Measurements from ENCODE around the gene OR10AD1.

OR10AD1 gene

DNA sequence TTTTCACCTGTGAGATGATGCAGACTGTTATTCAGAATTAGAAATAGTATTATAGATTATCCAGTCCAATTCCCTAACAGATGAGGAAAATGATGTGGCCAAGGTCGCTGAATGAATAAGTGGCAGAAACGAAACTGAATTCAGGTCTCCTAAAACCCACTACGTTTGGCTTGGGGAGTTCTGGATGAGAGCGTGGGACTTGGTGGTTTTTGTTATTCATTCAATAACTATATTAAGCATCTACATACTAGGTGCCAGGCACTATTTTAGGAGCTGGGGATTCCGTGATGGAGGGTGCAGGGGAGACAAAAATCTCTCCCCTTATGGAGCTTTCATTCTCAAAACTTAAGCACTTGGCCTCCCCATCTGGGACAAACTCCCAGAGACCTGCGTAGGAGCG is 20.5 kb downstream of the OR10AD1 start:
- no peaks in the 10 kb centered on the region for H3K9me3 ChIP-seq
- H3K27ac ChIP-seq, result no peak overlapping the region
- TF ChIP-seq Cebpa-rat (IDR thresholded peaks at IDR 0.05), result no peak
- no peaks in the 10 kb centered on the region for H3K36me3 ChIP-seq
- H3K4me2 ChIP-seq, result peak overlapping the region; percentile 92
- peak overlapping the region; percentile 84 for H3K4me3 ChIP-seq
- H3K27me3 ChIP-seq, result peaks cover 31% of the 10 kb centered on the region
- H4K20me1 ChIP-seq, result no peaks in the 10 kb centered on the region
- peaks cover 46% of the 10 kb centered on the region for H3K4me1 ChIP-seq
- H3K9ac ChIP-seq, result 0 out of 2 replicates have a peak overlapping the region, but pooled peaks have one; percentile 58

DNA sequence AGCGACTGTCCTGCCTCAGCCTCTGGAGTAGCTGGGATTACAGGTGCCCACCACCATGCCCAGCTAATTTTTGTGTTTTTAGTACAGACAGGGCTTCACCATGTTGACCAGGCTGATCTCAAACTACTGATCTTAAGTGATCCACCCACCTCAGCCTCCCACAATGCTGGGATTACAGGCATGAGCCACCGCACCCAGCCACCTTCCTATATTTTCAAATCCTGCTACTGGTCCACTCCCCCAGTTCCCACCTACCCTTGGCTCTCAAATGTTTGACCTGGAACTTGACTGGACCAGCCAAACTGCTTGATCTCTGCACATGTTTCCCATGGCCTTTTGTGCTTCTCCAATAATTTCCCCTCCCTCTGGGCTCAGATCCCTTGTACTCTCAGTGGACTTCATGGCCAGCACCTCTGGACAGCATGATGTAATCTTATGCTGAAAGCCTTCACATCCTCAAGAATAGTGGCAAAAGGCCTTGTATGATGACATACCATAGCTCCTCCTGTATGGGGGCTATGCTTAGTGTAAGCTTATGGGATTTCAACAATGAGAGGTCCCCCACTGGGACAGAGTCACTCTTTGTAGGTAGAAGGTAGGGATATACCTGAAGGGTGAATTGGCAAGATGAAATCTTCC is 22.1 kb downstream of the OR10AD1 start:
- Histone ChIP-seq H3K27me3 (peaks cover 30% of the 10 kb centered on the region), H4K20me1 (no peaks in the 10 kb centered on the region), H3K4me1 (peaks cover 45% of the 10 kb centered on the region), H3K27ac (no peak overlapping the region), H3K4me2 (no peak overlapping the region), H3K36me3 (no peaks in the 10 kb centered on the region), H3K9me3 (no peaks in the 10 kb centered on the region), H3K4me3 (no peak overlapping the region), H3K9ac (no peak overlapping the region)
- TF ChIP-seq Cebpa-rat (IDR thresholded peaks at IDR 0.05), result no peak

DNA sequence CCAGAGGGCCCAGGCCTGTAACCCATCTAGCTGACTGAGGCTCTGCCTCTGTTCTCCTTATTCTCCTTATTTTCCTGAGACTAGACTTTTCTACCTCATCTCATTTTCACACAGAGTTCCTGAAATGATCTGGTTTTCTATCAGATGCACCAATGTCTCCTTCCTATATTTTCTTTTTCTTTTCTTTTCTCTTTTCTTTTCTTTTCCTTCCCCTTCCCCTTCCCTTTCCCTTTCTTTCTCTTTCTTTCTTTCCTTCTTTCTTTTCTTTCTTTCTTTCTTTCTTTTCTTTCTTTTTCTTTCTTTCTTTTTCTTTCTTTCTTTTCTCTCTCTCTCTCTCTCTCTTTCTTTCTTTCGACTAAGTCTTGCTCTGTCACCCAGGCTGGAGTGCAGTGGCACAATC is 22.7 kb downstream of the OR10AD1 start:
- no peaks in the 10 kb centered on the region for H3K36me3 ChIP-seq
- no peak overlapping the region for H3K27ac ChIP-seq
- H3K9me3 ChIP-seq, result no peaks in the 10 kb centered on the region
- TF ChIP-seq Cebpa-rat (IDR thresholded peaks at IDR 0.05), result no peak
- no peaks in the 10 kb centered on the region for H4K20me1 ChIP-seq
- peaks cover 25% of the 10 kb centered on the region for H3K27me3 ChIP-seq
- no peak overlapping the region for H3K4me2 ChIP-seq
- H3K4me3 ChIP-seq, result no peak overlapping the region
- H3K4me1 ChIP-seq, result peaks cover 45% of the 10 kb centered on the region
- H3K9ac ChIP-seq, result no peak overlapping the region

DNA sequence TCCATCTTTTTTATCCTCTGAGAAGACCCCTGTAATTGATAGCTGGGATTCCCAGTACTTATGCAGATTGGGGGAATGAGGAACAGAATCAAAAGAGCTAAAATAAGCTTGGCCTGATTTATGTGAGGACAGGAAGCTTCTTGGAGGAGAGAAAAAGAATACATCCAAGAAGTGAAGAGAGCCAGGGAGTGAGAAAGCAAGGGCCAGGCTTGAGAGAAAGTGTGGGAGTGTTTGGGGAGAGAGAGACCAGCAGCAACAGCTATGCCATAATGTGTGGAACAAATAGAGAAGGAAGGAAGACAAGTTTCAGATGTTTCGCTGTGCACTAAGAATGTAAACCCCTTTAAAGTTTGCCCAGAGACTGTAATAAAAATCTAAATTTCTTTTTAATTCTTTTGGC is 23.6 kb downstream of the OR10AD1 start:
- Histone ChIP-seq H3K4me3 (no peak overlapping the region), H3K9ac (no peak overlapping the region), H3K27me3 (peaks cover 15% of the 10 kb centered on the region), H3K36me3 (no peaks in the 10 kb centered on the region), H3K4me2 (no peak overlapping the region), H3K9me3 (no peaks in the 10 kb centered on the region), H3K4me1 (peaks cover 37% of the 10 kb centered on the region), H3K27ac (no peak overlapping the region), H4K20me1 (no peaks in the 10 kb centered on the region)
- TF ChIP-seq Cebpa-rat (IDR thresholded peaks at IDR 0.05), result no peak

DNA sequence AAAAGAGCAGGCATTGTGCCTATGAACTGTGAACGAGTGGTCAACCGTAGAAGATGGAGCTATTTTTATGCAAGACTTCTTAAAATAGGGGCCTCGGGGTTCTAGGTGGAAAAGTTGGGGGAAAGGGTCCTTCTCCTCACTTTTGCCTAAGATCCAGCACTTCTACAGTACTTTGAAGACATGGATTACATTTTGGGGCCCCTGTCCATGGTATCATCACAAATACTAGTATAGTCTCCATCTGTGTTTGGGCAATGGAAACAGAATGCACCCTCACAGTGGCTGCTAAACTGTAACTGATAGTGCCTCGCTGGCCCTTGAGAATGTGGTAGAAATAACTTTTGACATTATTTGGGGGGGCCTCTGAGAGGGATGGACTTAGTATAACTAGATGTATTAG is 25.1 kb downstream of the OR10AD1 start:
- peaks cover 32% of the 10 kb centered on the region for H3K4me1 ChIP-seq
- H3K27ac ChIP-seq, result no peak overlapping the region
- H3K27me3 ChIP-seq, result peaks cover under 1% of the 10 kb centered on the region; the same call in 1 of the 2 replicates
- no peaks in the 10 kb centered on the region for H3K36me3 ChIP-seq
- H3K4me3 ChIP-seq, result no peak overlapping the region
- no peak for TF ChIP-seq Cebpa-rat (IDR thresholded peaks at IDR 0.05)
- H3K9ac ChIP-seq, result no peak overlapping the region
- no peaks in the 10 kb centered on the region for H4K20me1 ChIP-seq
- H3K9me3 ChIP-seq, result no peaks in the 10 kb centered on the region
- H3K4me2 ChIP-seq, result peak overlapping the region; percentile 48

DNA sequence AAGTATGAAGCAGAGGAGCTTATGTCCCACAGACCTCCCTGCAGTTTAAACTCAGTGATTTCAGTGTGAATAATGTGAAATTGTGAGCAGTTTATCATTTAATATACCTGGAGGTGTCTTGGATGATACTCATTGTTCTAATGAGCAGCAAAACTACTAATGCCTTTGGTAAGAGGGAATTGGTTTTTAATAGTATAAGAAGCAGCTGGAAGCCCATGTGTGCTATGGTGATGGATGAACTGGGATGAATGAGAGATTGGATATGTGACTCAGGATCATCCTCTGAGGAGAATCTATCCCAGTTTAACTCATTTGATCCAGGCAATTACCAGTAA is 26.7 kb downstream of the OR10AD1 start:
- H3K27me3 ChIP-seq, result no peaks in the 10 kb centered on the region
- H3K9ac ChIP-seq, result no peak overlapping the region
- no peak for TF ChIP-seq Cebpa-rat (IDR thresholded peaks at IDR 0.05)
- H3K9me3 ChIP-seq, result no peaks in the 10 kb centered on the region
- H3K4me2 ChIP-seq, result no peak overlapping the region
- H3K4me3 ChIP-seq, result no peak overlapping the region
- H3K27ac ChIP-seq, result no peak overlapping the region
- H3K4me1 ChIP-seq, result peaks cover 24% of the 10 kb centered on the region
- H4K20me1 ChIP-seq, result no peaks in the 10 kb centered on the region
- H3K36me3 ChIP-seq, result no peaks in the 10 kb centered on the region

DNA sequence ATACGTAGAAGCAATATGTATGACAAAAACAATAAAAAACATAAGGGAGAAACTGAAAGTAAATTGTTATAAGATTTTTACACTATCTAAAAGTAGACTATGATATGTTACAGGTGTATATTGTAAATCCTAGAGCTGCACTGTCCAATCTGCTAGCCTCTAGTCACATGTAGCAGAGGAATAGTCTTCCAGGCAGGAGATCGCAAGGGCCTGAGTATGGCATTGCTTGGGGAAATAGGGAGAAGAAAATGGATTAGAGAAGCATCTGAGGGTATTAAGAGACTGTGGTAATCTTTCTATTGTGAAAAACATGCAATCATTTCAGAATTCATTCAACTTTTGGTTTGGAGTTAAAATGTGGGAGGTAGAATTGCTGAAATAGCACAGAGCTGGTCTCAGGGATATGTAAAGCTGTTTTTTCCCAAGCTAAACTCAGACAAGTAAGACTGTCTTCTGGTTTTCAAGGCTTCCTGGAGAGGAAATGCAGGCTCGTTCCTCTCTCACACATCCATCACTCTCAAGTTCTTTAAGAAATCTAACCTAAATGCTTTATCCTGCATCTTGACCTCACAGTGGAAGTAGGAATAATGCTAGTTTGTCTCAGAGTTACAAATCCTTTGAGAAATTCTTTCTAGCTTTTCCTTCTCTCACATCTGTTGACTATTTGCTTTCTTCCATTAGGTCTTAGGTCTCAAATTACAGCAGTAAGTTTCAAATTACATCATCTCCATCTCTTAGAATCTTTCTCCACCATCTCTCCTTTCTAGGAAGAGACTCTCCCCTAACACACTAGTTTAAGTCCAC is 27.3 kb downstream of the OR10AD1 start:
- H3K27ac ChIP-seq, result no peak overlapping the region
- H3K4me3 ChIP-seq, result no peak overlapping the region
- H3K9me3 ChIP-seq, result no peaks in the 10 kb centered on the region
- no peaks in the 10 kb centered on the region for H3K27me3 ChIP-seq
- TF ChIP-seq Cebpa-rat (IDR thresholded peaks at IDR 0.05), result no peak
- peaks cover 24% of the 10 kb centered on the region for H3K4me1 ChIP-seq
- no peak overlapping the region for H3K4me2 ChIP-seq
- H3K9ac ChIP-seq, result no peak overlapping the region
- no peaks in the 10 kb centered on the region for H4K20me1 ChIP-seq
- H3K36me3 ChIP-seq, result no peaks in the 10 kb centered on the region

DNA sequence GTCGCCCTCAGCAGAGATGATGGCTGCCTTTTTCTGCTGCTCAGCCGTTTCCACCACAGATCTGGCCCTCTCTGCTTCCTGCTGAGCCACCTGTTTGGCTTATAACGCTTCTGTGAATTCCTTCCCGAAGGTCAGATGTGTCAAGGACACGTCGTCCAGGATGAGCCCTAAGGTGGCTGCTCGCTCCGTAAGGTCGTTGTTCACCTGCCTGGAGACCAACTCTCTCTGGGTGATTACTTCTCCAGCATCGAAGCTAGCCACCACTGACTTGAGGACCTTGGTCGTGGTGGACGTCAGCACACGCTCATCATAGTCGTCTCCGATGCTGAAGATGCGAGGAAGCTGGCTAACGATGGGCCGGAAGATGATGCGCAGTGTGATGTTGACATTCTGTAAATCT is 34.1 kb downstream of the OR10AD1 start:
- Histone ChIP-seq H3K4me1 (no peaks in the 10 kb centered on the region), H3K9ac (no peak overlapping the region), H3K4me2 (no peak overlapping the region), H3K9me3 (no peaks in the 10 kb centered on the region), H4K20me1 (no peaks in the 10 kb centered on the region), H3K27me3 (no peaks in the 10 kb centered on the region), H3K4me3 (no peak overlapping the region), H3K36me3 (no peaks in the 10 kb centered on the region), H3K27ac (no peak overlapping the region)
- no peak for TF ChIP-seq Cebpa-rat (IDR thresholded peaks at IDR 0.05)

DNA sequence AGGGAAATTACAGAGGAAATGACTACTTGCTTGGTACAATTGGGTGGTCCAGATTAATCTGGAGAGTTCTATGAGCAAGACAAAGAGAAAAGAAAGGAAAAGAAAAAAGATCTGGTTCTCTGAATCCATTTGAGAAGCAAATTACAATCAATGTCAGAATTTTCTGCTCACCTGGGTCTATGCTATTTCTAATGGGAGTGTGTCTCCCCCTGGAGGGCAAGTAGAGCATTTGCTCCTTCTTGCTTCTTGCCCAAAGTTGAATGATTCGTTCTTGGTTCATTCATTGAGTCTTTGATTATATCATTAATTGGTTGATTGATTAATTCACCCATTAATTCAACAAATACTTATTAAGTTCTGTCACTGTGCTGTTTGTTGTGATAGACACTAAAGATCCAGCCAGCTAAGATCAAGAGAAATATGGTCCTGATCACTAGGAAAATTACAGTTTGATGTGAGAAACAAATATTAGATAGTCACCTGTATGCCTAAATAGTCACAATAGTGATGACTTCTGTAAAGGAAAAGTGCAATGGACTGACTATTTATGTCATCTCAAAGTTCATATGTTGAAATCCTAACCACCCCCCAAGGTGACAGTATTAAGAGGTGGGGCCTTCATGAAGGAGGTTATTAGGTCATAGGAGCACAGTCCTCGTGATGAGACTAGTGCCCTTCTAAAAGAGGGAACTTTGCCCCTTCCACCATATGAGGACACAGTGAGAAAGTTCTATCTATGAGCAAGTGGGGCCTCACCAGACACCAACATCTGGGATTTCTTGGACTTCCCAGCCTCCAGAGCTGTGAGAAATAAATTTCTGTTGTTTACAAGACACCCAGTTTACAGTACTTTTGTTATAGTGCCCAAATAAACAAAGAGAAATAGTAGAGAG is 37.8 kb downstream of the OR10AD1 start:
- H3K4me1 ChIP-seq, result no peaks in the 10 kb centered on the region
- no peak for TF ChIP-seq Cebpa-rat (IDR thresholded peaks at IDR 0.05)

DNA sequence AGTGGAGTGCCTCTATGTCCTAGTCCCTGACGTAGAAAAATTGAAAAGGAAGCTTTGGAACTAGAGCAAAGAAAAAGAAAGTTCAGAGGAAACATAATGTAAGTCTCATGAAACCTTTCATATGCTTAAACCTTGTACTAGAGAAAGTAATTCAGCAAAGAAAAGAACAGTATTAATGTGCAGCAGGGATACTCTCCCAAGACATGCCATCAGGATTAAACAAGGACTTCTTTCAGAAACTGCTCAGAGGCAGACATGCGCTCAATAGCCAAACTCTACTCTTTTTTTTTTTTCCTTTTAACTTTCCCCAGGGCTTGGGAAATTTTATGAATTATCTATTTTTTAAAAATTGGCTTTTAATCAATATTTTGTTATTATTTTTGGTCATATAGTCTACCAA is 38.6 kb downstream of the OR10AD1 start:
- Histone ChIP-seq H3K4me2 (no peak overlapping the region), H3K9ac (no peak overlapping the region), H3K27ac (no peak overlapping the region), H3K4me1 (no peaks in the 10 kb centered on the region), H3K36me3 (no peaks in the 10 kb centered on the region), H3K9me3 (no peaks in the 10 kb centered on the region), H3K4me3 (no peak overlapping the region), H3K27me3 (no peaks in the 10 kb centered on the region), H4K20me1 (no peaks in the 10 kb centered on the region)
- TF ChIP-seq Cebpa-rat (IDR thresholded peaks at IDR 0.05), result no peak

More for the DNA sequence above, 37.8 kb downstream of the OR10AD1 start:
- Histone ChIP-seq H3K27me3 (no peaks in the 10 kb centered on the region), H3K36me3 (no peaks in the 10 kb centered on the region), H3K9me3 (no peaks in the 10 kb centered on the region), H3K27ac (no peak overlapping the region), H3K4me2 (no peak overlapping the region), H4K20me1 (no peaks in the 10 kb centered on the region), H3K4me3 (no peak overlapping the region), H3K9ac (no peak overlapping the region)
